K562 (cell line): ENCODE measurements around the gene SHISA6. TPM values are rescaled to one million over a fixed set of nuclear protein-coding genes. Genes with fewer than 3 reads are reported as not detected.

ENCODE experiments used
- ATAC-seq: fragments of 200-7000 bp; cut with Tn5 transposase; 3 replicates; pipeline ENCODE4 v1.9.1; 2020; ENCODE audit warnings: moderate library complexity
- BruUV-seq: library from RNA; stranded (reverse); fragments of 400-500 nt; replicated peaks from 2 replicates; lab custom pipeline; 2021; lab: Mats Ljungman, UMichigan
- CTCF ChIA-PET: fragments of 300-600 bp; formaldehyde crosslinking; extraction: SDS; loops from one replicate; lab custom pipeline; 2021; ENCODE audit warnings: low intra/inter-chr PET ratio; lab: Yijun Ruan, JAX
- POLR2A ChIA-PET: fragments of 300-600, 350-650 bp; sonication (Branson Sonifier 250); formaldehyde crosslinking; extraction: SDS; loops from one replicate; lab custom pipeline; 2021; ENCODE audit warnings: antibody characterized with exemption, inconsistent platforms; lab: Yijun Ruan, JAX
- DNase-seq, 4 experiments: peaks; one replicate each; pipeline versions ENCODE4 v3.0.0 to v3.0.0-alpha.2; 2011 to 2018; ENCODE audit warnings: low spot score in 3 of 4, mixed read lengths in 3 of 4; ENCODE audit errors: extremely low read depth in 1 of 4
- FAIRE-seq: peaks from 2 replicates; lab custom pipeline; 2011; peaks lifted over from hg19 to GRCh38; lab: Jason Lieb, UNC
- H2AFZ ChIP-seq: 2 replicates; pipeline ENCODE4 v1.6.0; 2011; ENCODE audit warnings: low read depth, low read length, control low read depth, inconsistent platforms
- H3K27ac ChIP-seq: fragments of 200-600 bp; 3 replicates; pipeline ENCODE4 v1.8.0; 2011; ENCODE audit warnings: low read depth, mild to moderate bottlenecking, control low read depth, inconsistent platforms, low read length, moderate library complexity, mixed read lengths; ENCODE audit errors: extremely low read depth
- H3K27me3 ChIP-seq, 2 experiments: fragments of 300-600 bp in 1 of 2; 2 replicates in 1 of 2; 3 replicates in 1 of 2; pipeline versions ENCODE4 v1.6.0 to v1.8.0; 2011; ENCODE audit warnings: inconsistent platforms in 2 of 2, low read length in 2 of 2, mild to moderate bottlenecking in 1 of 2, mixed read lengths in 1 of 2, moderate library complexity in 1 of 2; ENCODE audit not compliant: control insufficient read depth in 2 of 2, insufficient read depth in 2 of 2
- H3K36me3 ChIP-seq: fragments of 300-600 bp; 3 replicates; pipeline ENCODE4 v1.8.0; 2011; ENCODE audit warnings: mild to moderate bottlenecking, low read length, inconsistent platforms; ENCODE audit not compliant: control insufficient read depth, insufficient read depth
- H3K4me1 ChIP-seq, 2 experiments: fragments of 200-600 bp in 1 of 2; replicated peaks in 1 of 2; 2 replicates in 1 of 2; 3 replicates in 1 of 2; pipeline versions ENCODE4 v1.5.1 to v1.8.0; 2011; ENCODE audit warnings: inconsistent platforms in 2 of 2, low read length in 2 of 2, mild to moderate bottlenecking in 1 of 2, mixed read lengths in 1 of 2, moderate library complexity in 1 of 2; ENCODE audit not compliant: control insufficient read depth in 2 of 2, insufficient read depth in 2 of 2
- H3K4me2 ChIP-seq: 2 replicates; pipeline ENCODE4 v1.6.1; 2011; ENCODE audit warnings: low read length, control low read depth, inconsistent platforms, mixed read lengths; ENCODE audit not compliant: insufficient read depth
- H3K4me3 ChIP-seq: fragments of 200-600 bp; sonication (generic), shearing (Covaris generic); 2 replicates; pipeline ENCODE4 v1.5.1; 2016; ENCODE audit warnings: control low read depth, inconsistent platforms
- H3K79me2 ChIP-seq: fragments of 200-600 bp; 3 replicates; pipeline ENCODE4 v1.8.0; 2011; ENCODE audit warnings: low read length, inconsistent platforms; ENCODE audit not compliant: control insufficient read depth, insufficient read depth
- H3K9ac ChIP-seq, 2 experiments: 2 replicates each; pipeline versions ENCODE4 v1.6.0 to v1.6.1; 2011; ENCODE audit warnings: low read depth in 2 of 2, low read length in 2 of 2, control low read depth in 1 of 2, inconsistent platforms in 1 of 2, mild to moderate bottlenecking in 1 of 2, mixed read lengths in 1 of 2; ENCODE audit not compliant: insufficient read depth in 1 of 2
- H3K9me1 ChIP-seq: one replicate; pipeline ENCODE4 v1.6.0; 2011; ENCODE audit warnings: inconsistent platforms, mild to moderate bottlenecking, low read length, moderate library complexity; ENCODE audit not compliant: control insufficient read depth, insufficient read depth
- H3K9me3 ChIP-seq: replicated peaks from 2 replicates; pipeline ENCODE4 v1.5.1; 2011; ENCODE audit warnings: low read depth, low read length, inconsistent platforms; ENCODE audit not compliant: control insufficient read depth, insufficient read depth
- H4K20me1 ChIP-seq: replicated peaks from 2 replicates; pipeline ENCODE4 v1.6.1; 2011; ENCODE audit warnings: low read length, inconsistent platforms, mixed read lengths; ENCODE audit not compliant: control insufficient read depth, insufficient read depth
- BCOR ChIP-seq: fragments of 450-650 bp; IDR thresholded peaks from 2 replicates; pipeline ENCODE4 v1.6.1; 2016
- CREB1 ChIP-seq, 2 experiments: sonication (generic) in 1 of 2; formaldehyde crosslinking in 1 of 2; IDR thresholded peaks; 2 replicates each; pipeline versions ENCODE4 v1.6.1 to v1.8.0; 2012 to 2022; ENCODE audit warnings: inconsistent platforms in 1 of 2, mild to moderate bottlenecking in 1 of 2, missing genetic modification reagents in 1 of 2, moderate library complexity in 1 of 2
- EGR1 ChIP-seq: fragments of 450-650 bp; conservative IDR thresholded peaks from 2 replicates; pipeline ENCODE4 v1.6.1; 2017; ENCODE audit warnings: mild to moderate bottlenecking
- KAT7 ChIP-seq: sonication (generic); formaldehyde crosslinking; IDR thresholded peaks from 2 replicates; pipeline ENCODE4 v1.8.0; 2022; ENCODE audit warnings: missing genetic modification reagents, mild to moderate bottlenecking, borderline replicate concordance
- OTX1 ChIP-seq: fragments of 450-650 bp; formaldehyde crosslinking; IDR thresholded peaks from 2 replicates; pipeline ENCODE4 v1.4.0; 2022; ENCODE audit warnings: mild to moderate bottlenecking
- PTRF ChIP-seq: fragments of 450-650 bp; IDR thresholded peaks from 2 replicates; pipeline ENCODE4 v1.6.1; 2016; ENCODE audit warnings: mild to moderate bottlenecking, missing genetic modification characterization, missing compliant biosample characterization
- RFX1 ChIP-seq: fragments of 450-650 bp; IDR thresholded peaks from 2 replicates; pipeline ENCODE4 v1.6.1; 2016; ENCODE audit warnings: mild to moderate bottlenecking, moderate library complexity
- RFX5 ChIP-seq: IDR thresholded peaks from 2 replicates; pipeline ENCODE4 v1.6.1; 2011; ENCODE audit warnings: low read depth, mild to moderate bottlenecking, improper control_type of control experiment, low read length
- WHSC1 ChIP-seq: IDR thresholded peaks from one replicate; pipeline ENCODE4 v1.6.1; 2012; ENCODE audit warnings: low read length, control low read depth, inconsistent platforms
- ZNF121 ChIP-seq: sonication (generic); formaldehyde crosslinking; conservative IDR thresholded peaks from 2 replicates; pipeline ENCODE4 v1.8.0; 2022; ENCODE audit warnings: missing genetic modification reagents
- ZNF384 ChIP-seq: IDR thresholded peaks from 2 replicates; pipeline ENCODE4 v1.6.1; 2012; ENCODE audit warnings: low read depth, low read length, improper control_type of control experiment
- WGBS: fragments of 100-300 bp; shearing (Covaris generic); methylation state at CpG from one replicate; pipeline ENCODE4 v1.1.6; 2016; ENCODE audit warnings: low coverage, mixed read lengths; ENCODE audit not compliant: insufficient coverage; ENCODE audit errors: missing lambda C conversion rate; 5-methylcytosine and 5-hydroxymethylcytosine counted together
- in situ Hi-C: fragments of 300-500 bp; cut with MboI; formaldehyde crosslinking; loops from 4 replicates; pipeline ENCODE4 v1.15.0; 2018; ENCODE audit warnings: inconsistent platforms, mixed read lengths
- intact Hi-C: fragments of 100-400 bp; cut with micrococcal nuclease; formaldehyde crosslinking; loops from 2 replicates; pipeline ENCODE4 v1.14.2; 2022
- polyA plus RNA-seq, 8 experiments: library from polyadenylated mRNA; depleted of rRNA in 4 of 8; stranded (reverse) in 5 of 8; unstranded in 3 of 8; fragments of >200 nt; fragmentation: Nextera tagmentation in 2 of 8; fragmentation: Illumina TruSeq in 1 of 8; extraction: Ambion mirVana in 2 of 8; extraction: Trizol in 1 of 8; gene quantifications; 2 replicates each; pipeline versions ENCODE4 v1.2.1 to v1.2.3, GENCODE V29; 2011 to 2014; ENCODE audit warnings: inconsistent platforms in 1 of 8, missing spikeins in 1 of 8
- total RNA-seq, 7 experiments: library from RNA; depleted of rRNA in 6 of 7; stranded (reverse); fragments of >200 nt in 6 of 7; fragmentation: Illumina TruSeq in 2 of 7; extraction: Trizol in 2 of 7; gene quantifications; 2 replicates each; pipeline versions ENCODE4 v1.2.1 to v1.2.3, GENCODE V29; 2011 to 2021; ENCODE audit warnings: low replicate concordance in 1 of 7
- TF ChIP-seq, protein P1 (sequence below): fragments of 150-350 bp; conservative IDR thresholded peaks from 2 replicates; pipeline ENCODE4 v1.6.1; 2014; ENCODE audit warnings: low read length
- TF ChIP-seq, protein P2 (sequence below): fragments of 250-450 bp; sonication (Bioruptor Pico); IDR thresholded peaks from 2 replicates; pipeline ENCODE4 v1.8.0; 2022; ENCODE audit warnings: inconsistent platforms, mild to moderate bottlenecking, moderate library complexity, borderline replicate concordance
- TF ChIP-seq, protein P3 (sequence below): fragments of 450-650 bp; formaldehyde crosslinking; IDR thresholded peaks from 2 replicates; pipeline ENCODE4 v1.4.0; 2020; ENCODE audit warnings: mild to moderate bottlenecking, moderate library complexity

The SHISA6 gene
- total and polyA plus RNA-seq, 9 of the 15 experiments (the other 6 are each of a cell fraction or from before 2014, with no cell fraction given) = not detected

DNA sequence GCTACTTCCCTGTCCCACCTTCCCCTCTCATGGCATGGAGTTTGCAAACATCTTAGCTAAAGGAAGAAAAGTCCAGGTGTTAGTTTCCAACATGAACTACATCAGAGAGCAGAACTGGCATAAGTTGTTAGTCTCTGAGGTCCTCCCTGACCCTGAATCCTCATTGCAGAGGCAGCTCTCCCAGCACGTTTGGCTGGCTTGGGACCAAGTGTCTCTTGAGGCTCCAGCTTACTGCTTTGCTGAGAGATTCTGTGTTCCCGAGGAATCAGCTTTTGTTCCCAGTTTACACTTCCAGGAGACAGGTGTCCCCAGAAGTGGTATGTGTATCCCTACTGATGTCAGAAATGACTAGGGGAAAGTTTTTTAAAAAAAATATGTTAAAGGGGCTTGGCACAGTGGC lies 371.9 kb downstream of the SHISA6 start:
- intact Hi-C loops (no loop called here), in situ Hi-C loops (no loop called here)
- DNase-seq = no peak

More for the DNA sequence above, 371.9 kb downstream of the SHISA6 start:
- no peak overlapping the region for H3K4me2 ChIP-seq
- no peak for TF ChIP-seq RFX1
- TF ChIP-seq RFX5 = no peak
- no peak for TF ChIP-seq ZNF384
- no peak for TF ChIP-seq EGR1
- TF ChIP-seq WHSC1 = no peak
- TF ChIP-seq, protein P1, sequence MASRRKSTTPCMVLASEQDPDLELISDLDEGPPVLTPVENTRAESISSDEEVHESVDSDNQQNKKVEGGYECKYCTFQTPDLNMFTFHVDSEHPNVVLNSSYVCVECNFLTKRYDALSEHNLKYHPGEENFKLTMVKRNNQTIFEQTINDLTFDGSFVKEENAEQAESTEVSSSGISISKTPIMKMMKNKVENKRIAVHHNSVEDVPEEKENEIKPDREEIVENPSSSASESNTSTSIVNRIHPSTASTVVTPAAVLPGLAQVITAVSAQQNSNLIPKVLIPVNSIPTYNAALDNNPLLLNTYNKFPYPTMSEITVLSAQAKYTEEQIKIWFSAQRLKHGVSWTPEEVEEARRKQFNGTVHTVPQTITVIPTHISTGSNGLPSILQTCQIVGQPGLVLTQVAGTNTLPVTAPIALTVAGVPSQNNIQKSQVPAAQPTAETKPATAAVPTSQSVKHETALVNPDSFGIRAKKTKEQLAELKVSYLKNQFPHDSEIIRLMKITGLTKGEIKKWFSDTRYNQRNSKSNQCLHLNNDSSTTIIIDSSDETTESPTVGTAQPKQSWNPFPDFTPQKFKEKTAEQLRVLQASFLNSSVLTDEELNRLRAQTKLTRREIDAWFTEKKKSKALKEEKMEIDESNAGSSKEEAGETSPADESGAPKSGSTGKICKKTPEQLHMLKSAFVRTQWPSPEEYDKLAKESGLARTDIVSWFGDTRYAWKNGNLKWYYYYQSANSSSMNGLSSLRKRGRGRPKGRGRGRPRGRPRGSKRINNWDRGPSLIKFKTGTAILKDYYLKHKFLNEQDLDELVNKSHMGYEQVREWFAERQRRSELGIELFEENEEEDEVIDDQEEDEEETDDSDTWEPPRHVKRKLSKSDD = no peak
- TF ChIP-seq, protein P2, sequence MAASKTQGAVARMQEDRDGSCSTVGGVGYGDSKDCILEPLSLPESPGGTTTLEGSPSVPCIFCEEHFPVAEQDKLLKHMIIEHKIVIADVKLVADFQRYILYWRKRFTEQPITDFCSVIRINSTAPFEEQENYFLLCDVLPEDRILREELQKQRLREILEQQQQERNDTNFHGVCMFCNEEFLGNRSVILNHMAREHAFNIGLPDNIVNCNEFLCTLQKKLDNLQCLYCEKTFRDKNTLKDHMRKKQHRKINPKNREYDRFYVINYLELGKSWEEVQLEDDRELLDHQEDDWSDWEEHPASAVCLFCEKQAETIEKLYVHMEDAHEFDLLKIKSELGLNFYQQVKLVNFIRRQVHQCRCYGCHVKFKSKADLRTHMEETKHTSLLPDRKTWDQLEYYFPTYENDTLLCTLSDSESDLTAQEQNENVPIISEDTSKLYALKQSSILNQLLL = no peak
- TF ChIP-seq BCOR = no peak
- TF ChIP-seq, protein P3, sequence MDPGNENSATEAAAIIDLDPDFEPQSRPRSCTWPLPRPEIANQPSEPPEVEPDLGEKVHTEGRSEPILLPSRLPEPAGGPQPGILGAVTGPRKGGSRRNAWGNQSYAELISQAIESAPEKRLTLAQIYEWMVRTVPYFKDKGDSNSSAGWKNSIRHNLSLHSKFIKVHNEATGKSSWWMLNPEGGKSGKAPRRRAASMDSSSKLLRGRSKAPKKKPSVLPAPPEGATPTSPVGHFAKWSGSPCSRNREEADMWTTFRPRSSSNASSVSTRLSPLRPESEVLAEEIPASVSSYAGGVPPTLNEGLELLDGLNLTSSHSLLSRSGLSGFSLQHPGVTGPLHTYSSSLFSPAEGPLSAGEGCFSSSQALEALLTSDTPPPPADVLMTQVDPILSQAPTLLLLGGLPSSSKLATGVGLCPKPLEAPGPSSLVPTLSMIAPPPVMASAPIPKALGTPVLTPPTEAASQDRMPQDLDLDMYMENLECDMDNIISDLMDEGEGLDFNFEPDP (CRISPR knock-in tag) = no peak
- no peak for TF ChIP-seq PTRF (tag)
- TF ChIP-seq KAT7 (CRISPR knock-in tag) = no peak
- no peak for TF ChIP-seq CREB1 (IDR thresholded peaks at IDR 0.05)
- no peak for TF ChIP-seq CREB1 (CRISPR knock-in tag; IDR thresholded peaks at IDR 0.05)
- TF ChIP-seq ZNF121 = no peak
- no peak for TF ChIP-seq OTX1
- TF ChIP-seq, all 486 proteins: peak for 0
- Histone ChIP-seq H3K36me3 (no peaks in the 10 kb centered on the region), H3K4me1 (peaks cover 0 to 2% of the 10 kb centered on the region in 2 experiments; a peak in 2 of 5 replicates), H3K27me3 (peaks cover 0 to 9% of the 10 kb centered on the region in 2 experiments; a peak in 1 of 5 replicates), H2AFZ (no peak overlapping the region), H3K79me2 (no peaks in the 10 kb centered on the region), H3K9ac (no peak overlapping the region), H3K27ac (no peak overlapping the region), H3K4me3 (no peak overlapping the region), H4K20me1 (no peaks in the 10 kb centered on the region), H3K9me1 (no peaks in the 10 kb centered on the region), H3K9me3 (no peaks in the 10 kb centered on the region)
- FAIRE-seq (no peak), ATAC-seq (no peak)
- POLR2A ChIA-PET = no interaction called here
- no TSS peak for BruUV-seq
- CTCF ChIA-PET = no interaction called here
- WGBS = 0% methylated on average over 1 of the region's 2 CpGs
